Stimulated activated memory B cell treated with anti-CD40 and anti-IgM and Interleukin-4, amounts not matched to agents 10 μg/mL and 1 μg/mL and 100 μg/mL, for 72 hours (primary cell): Measurements from ENCODE around the gene STAT4.

Experiments used
- ATAC-seq: fragments of 150-1000 bp; cut with Tn5 transposase; 2 replicates; pipeline ENCODE4 v1.10.0; 2021
- H3K27ac Mint-ChIP-seq: one replicate; pipeline ENCODE4 v1.8.0; 2022; ENCODE audit warnings: mild to moderate bottlenecking, mixed read lengths
- H3K27me3 Mint-ChIP-seq: one replicate; pipeline ENCODE4 v1.8.0; 2022; ENCODE audit warnings: mixed read lengths
- H3K36me3 Mint-ChIP-seq: one replicate; pipeline ENCODE4 v1.8.0; 2022; ENCODE audit warnings: mixed read lengths
- H3K4me1 Mint-ChIP-seq: one replicate; pipeline ENCODE4 v1.8.0; 2022; ENCODE audit warnings: mixed read lengths
- H3K4me3 Mint-ChIP-seq: one replicate; pipeline ENCODE4 v1.8.0; 2022; ENCODE audit warnings: mild to moderate bottlenecking, moderate library complexity, mixed read lengths
- H3K9me3 Mint-ChIP-seq: one replicate; pipeline ENCODE4 v1.8.0; 2022; ENCODE audit warnings: mixed read lengths

Gene STAT4

DNA sequence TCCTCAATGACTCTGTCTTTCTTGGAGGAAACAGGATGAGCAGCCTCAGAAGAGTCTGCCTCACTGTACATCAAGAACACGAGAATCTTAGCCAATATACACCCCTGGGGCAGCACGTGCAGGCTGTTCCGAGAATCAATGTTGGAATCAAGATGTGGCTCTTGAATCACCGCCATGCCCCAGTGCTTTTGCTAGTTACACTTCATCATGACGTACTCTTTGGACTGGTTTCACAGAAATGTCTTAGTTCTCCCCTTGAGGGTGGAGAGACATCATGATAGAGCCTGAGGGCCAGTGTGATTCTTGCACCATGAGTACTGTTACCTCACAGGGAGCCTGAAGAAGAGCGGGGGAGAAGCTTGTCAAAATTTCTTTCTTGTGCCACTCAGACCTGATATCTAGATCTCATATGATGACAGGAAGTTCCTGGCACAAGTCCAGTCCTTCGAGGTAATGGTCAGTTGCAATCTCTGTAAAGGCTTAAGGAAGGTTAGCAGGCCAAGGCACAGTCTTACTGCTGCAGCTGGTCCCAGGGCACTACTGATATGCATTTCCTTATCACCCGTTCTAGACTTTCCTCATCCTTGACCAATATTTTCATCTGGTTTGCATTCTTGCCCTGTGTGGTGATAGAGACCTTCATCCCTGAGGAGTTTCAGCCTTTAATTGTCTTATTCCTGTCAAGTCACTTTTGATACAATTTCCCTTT, 28.2 kb upstream of the STAT4 start:
- H3K9me3 Mint-ChIP-seq = no peaks in the 10 kb centered on the region
- H3K36me3 Mint-ChIP-seq = no peaks in the 10 kb centered on the region
- no peak overlapping the region for H3K4me3 Mint-ChIP-seq
- peaks cover 10% of the 10 kb centered on the region for H3K4me1 Mint-ChIP-seq
- peaks cover 9% of the 10 kb centered on the region for H3K27me3 Mint-ChIP-seq
- no peak for ATAC-seq
- H3K27ac Mint-ChIP-seq = no peak overlapping the region

- no peak overlapping the region for H3K4me3 Mint-ChIP-seq
- no peaks in the 10 kb centered on the region for H3K36me3 Mint-ChIP-seq
- H3K27me3 Mint-ChIP-seq = peaks cover 9% of the 10 kb centered on the region
- no peak for ATAC-seq
- no peaks in the 10 kb centered on the region for H3K9me3 Mint-ChIP-seq
- H3K4me1 Mint-ChIP-seq = peaks cover 10% of the 10 kb centered on the region
- H3K27ac Mint-ChIP-seq = no peak overlapping the region
Measured at GRCh38 chr2:191177751-191178736, 27.2 kb upstream of the STAT4 start.

DNA sequence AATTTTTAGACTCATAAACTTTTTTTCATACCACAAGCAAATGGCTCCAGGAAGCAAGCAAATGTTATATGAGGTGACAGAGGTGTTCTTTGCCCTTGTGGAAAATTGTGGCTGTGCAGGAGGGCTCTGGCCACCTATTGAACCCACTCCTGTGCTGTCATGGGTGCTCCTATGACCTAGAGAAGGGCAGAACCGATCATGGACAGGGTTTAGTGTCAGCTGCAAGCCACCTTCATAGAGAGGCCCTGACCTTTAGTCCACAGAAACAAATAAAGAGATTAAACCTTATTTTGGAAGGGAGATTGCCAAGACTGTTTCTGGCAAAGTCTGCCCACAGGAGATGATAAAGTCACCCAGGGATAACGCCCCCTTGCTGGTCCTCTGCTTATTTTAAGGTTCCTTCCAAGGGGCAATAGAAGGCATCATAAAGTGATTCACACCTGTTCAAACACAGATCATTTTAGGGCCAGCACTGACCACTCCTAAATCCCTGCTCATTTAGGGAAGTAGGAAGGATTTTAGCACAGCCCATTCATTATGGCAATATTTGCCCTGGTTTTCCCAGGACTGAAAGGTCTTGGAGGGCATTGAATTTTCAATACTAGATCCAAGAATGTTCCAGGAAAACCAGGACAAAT, 26.1 kb upstream of the STAT4 start:
- no peak overlapping the region for H3K4me3 Mint-ChIP-seq
- H3K4me1 Mint-ChIP-seq = peaks cover 10% of the 10 kb centered on the region
- H3K36me3 Mint-ChIP-seq = no peaks in the 10 kb centered on the region
- peaks cover 9% of the 10 kb centered on the region for H3K27me3 Mint-ChIP-seq
- no peak for ATAC-seq
- H3K27ac Mint-ChIP-seq = no peak overlapping the region
- no peaks in the 10 kb centered on the region for H3K9me3 Mint-ChIP-seq

- Mint-ChIP-seq H3K9me3 (no peaks in the 10 kb centered on the region), H3K4me1 (peaks cover 10% of the 10 kb centered on the region), H3K36me3 (no peaks in the 10 kb centered on the region), H3K4me3 (no peak overlapping the region), H3K27me3 (peaks cover 9% of the 10 kb centered on the region), H3K27ac (no peak overlapping the region)
- ATAC-seq = no peak
Measured at GRCh38 chr2:191176305-191176704, 25.5 kb upstream of the STAT4 start.

GRCh38 chr2:191174442-191174841, 23.6 kb upstream of the STAT4 start:
- no peaks in the 10 kb centered on the region for H3K36me3 Mint-ChIP-seq
- H3K4me1 Mint-ChIP-seq = peaks cover 10% of the 10 kb centered on the region
- H3K4me3 Mint-ChIP-seq = no peak overlapping the region
- no peak for ATAC-seq
- H3K27ac Mint-ChIP-seq = no peak overlapping the region
- no peaks in the 10 kb centered on the region for H3K9me3 Mint-ChIP-seq
- peaks cover 16% of the 10 kb centered on the region for H3K27me3 Mint-ChIP-seq

DNA sequence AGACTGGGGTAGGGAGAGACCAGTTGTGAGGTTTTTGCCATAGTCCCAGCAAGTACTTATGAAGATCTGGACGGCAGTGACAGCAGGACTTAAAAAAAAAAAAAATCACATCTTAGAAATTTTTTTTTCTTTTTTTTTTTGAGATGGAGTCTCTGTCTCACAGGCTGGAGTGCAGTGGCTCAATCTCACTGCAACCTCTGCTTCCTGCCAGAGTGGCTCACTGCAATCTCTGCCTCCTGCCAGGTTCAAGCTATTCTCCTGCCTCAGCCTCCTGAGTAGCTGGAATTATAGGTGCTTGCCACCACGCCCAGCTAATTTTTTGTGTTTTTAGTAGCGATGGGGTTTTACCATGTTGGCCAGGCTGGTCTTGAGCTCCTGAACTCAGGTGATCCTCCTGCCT, 22.4 kb upstream of the STAT4 start:
- no peaks in the 10 kb centered on the region for H3K36me3 Mint-ChIP-seq
- H3K9me3 Mint-ChIP-seq = no peaks in the 10 kb centered on the region
- ATAC-seq = no peak
- peaks cover 13% of the 10 kb centered on the region for H3K27me3 Mint-ChIP-seq
- H3K4me1 Mint-ChIP-seq = peaks cover 10% of the 10 kb centered on the region
- H3K27ac Mint-ChIP-seq = no peak overlapping the region
- no peak overlapping the region for H3K4me3 Mint-ChIP-seq

GRCh38 chr2:191171708-191172355, 21.0 kb upstream of the STAT4 start:
- Mint-ChIP-seq H3K36me3 (no peaks in the 10 kb centered on the region), H3K4me1 (peaks cover 10% of the 10 kb centered on the region), H3K4me3 (no peak overlapping the region), H3K9me3 (no peaks in the 10 kb centered on the region), H3K27me3 (peaks cover 23% of the 10 kb centered on the region), H3K27ac (no peak overlapping the region)
- no peak for ATAC-seq

GRCh38 chr2:191171286-191171685, 20.5 kb upstream of the STAT4 start:
- ATAC-seq = no peak
- Mint-ChIP-seq H3K4me1 (peaks cover 10% of the 10 kb centered on the region), H3K9me3 (no peaks in the 10 kb centered on the region), H3K27me3 (peaks cover 23% of the 10 kb centered on the region), H3K4me3 (no peak overlapping the region), H3K36me3 (no peaks in the 10 kb centered on the region), H3K27ac (no peak overlapping the region)

- Mint-ChIP-seq H3K27me3 (peaks cover 23% of the 10 kb centered on the region), H3K36me3 (no peaks in the 10 kb centered on the region), H3K4me3 (no peak overlapping the region), H3K4me1 (peaks cover 5% of the 10 kb centered on the region), H3K27ac (no peak overlapping the region), H3K9me3 (no peaks in the 10 kb centered on the region)
- ATAC-seq = no peak
Measured at GRCh38 chr2:191170773-191171172, 20.0 kb upstream of the STAT4 start.

GRCh38 chr2:191170301-191170636, 19.5 kb upstream of the STAT4 start:
- Mint-ChIP-seq H3K27ac (no peak overlapping the region), H3K4me1 (peaks cover under 1% of the 10 kb centered on the region), H3K4me3 (no peak overlapping the region)

DNA sequence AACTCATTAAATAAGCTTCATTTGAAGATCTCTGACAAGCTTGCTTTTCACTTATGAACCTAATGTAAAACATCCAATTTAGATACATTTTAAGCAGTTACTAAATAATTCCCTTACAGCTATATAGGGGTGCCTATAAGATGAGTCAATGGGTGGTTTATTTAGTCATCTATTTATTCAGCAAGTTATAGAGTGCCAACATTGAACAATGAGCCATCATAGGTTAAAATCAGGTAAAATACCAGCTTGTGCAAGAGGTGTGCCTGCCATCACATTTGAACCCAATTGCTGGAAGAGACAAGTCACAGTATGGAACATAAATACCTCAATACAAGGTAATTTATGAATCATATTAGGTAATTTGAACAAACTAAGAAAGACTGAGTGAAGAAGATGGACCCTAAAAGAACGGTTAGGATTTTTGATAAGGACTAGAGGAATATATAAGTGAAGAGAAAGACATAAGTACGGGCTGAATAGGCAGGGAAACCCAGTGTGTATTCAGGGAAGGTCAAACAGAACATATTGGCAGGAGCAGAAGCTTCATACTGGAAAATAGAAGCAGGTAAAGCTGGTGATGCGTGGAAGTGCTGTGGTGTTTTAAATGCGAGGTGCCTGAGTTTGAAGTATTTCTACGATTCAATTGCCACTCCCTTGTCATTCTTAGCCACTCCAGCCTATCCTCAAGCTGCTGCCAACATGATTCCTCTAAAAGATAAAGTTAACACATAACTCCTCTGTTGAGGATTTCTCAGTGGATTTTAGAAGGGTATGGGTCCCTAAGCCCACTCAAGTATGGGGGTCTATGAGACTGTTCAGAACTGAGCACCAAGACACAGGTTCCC, 18.9 kb upstream of the STAT4 start:
- Mint-ChIP-seq H3K4me1 (peaks cover 5% of the 10 kb centered on the region), H3K4me3 (no peak overlapping the region), H3K36me3 (no peaks in the 10 kb centered on the region), H3K9me3 (no peaks in the 10 kb centered on the region), H3K27ac (no peak overlapping the region), H3K27me3 (peaks cover 23% of the 10 kb centered on the region)
- ATAC-seq = no peak

More at GRCh38 chr2:191170301-191170636, 19.5 kb upstream of the STAT4 start:
- ATAC-seq = no peak
- no peaks in the 10 kb centered on the region for H3K9me3 Mint-ChIP-seq
- H3K36me3 Mint-ChIP-seq = no peaks in the 10 kb centered on the region
- H3K27me3 Mint-ChIP-seq = peaks cover 23% of the 10 kb centered on the region

DNA sequence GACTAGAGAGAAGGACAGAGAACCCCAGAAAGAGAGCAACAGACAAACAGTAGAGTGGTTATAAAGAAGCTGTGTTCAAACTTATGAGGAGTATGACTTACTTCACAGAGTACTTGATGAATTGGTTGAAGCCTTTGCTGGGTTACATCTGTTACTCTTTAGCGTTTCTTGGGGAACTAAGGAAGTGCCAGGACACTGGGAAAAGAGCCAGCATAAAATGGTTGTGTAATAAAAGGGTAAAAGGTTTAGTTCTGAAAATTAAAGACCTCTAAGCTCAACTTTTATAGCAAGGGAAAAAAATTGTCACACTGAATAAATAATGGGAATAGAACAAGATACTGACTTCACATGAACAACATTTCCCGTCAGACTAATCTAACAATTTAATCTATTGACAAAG, 17.0 kb upstream of the STAT4 start:
- H3K4me1 Mint-ChIP-seq = peaks cover 5% of the 10 kb centered on the region
- no peak overlapping the region for H3K4me3 Mint-ChIP-seq
- H3K9me3 Mint-ChIP-seq = no peaks in the 10 kb centered on the region
- H3K36me3 Mint-ChIP-seq = no peaks in the 10 kb centered on the region
- H3K27ac Mint-ChIP-seq = no peak overlapping the region
- H3K27me3 Mint-ChIP-seq = peaks cover 23% of the 10 kb centered on the region
- no peak for ATAC-seq

- no peak overlapping the region for H3K4me3 Mint-ChIP-seq
- no peak for ATAC-seq
- no peak overlapping the region for H3K27ac Mint-ChIP-seq
- H3K4me1 Mint-ChIP-seq = peaks cover 5% of the 10 kb centered on the region
- H3K36me3 Mint-ChIP-seq = no peaks in the 10 kb centered on the region
- H3K27me3 Mint-ChIP-seq = peaks cover 26% of the 10 kb centered on the region
- H3K9me3 Mint-ChIP-seq = no peaks in the 10 kb centered on the region
Measured at GRCh38 chr2:191166756-191167445, 16.1 kb upstream of the STAT4 start.
